Testis (tissue), 3 donors: ENCODE data around the gene SAMD4B. TPM values are rescaled to one million over a fixed set of nuclear protein-coding genes. Genes with fewer than 3 reads are reported as not detected.

Experiments used
- DNase-seq: peaks from one replicate; pipeline ENCODE4 v3.0.0-alpha.2; 2019
- H3K27ac ChIP-seq, 2 donors: fragments of 200-600 bp; sonication (generic); one replicate each; pipeline ENCODE4 v1.5.1; 2019
- H3K27me3 ChIP-seq: fragments of 200-600 bp; sonication (generic); one replicate; pipeline ENCODE4 v1.5.1; 2019
- H3K36me3 ChIP-seq: fragments of 200-600 bp; sonication (generic); one replicate; pipeline ENCODE4 v1.5.1; 2017; ENCODE audit warnings: low read depth; ENCODE audit errors: missing control alignments
- H3K4me1 ChIP-seq: fragments of 200-600 bp; sonication (generic); one replicate; pipeline ENCODE4 v1.5.1; 2019
- H3K4me3 ChIP-seq, 2 donors: fragments of 200-600 bp; sonication (generic); one replicate each; pipeline ENCODE4 v1.5.1; 2017 to 2019
- H3K9me3 ChIP-seq: fragments of 200-600 bp; sonication (generic); one replicate; pipeline ENCODE4 v1.5.1; 2017
- POLR2A ChIP-seq: fragments of 450-650 bp; IDR thresholded peaks from one replicate; pipeline ENCODE4 v1.6.1; 2017; ENCODE audit warnings: antibody characterized with exemption, mild to moderate bottlenecking, moderate library complexity
- WGBS, 2 donors: methylation state at CpG; one replicate each; pipeline ENCODE4 v1.1.5; 2018; 5-methylcytosine and 5-hydroxymethylcytosine counted together
- intact Hi-C: fragments of 100-400 bp; cut with DNase I; formaldehyde crosslinking; loops from one replicate; pipeline ENCODE4 v1.15.1; 2023; ENCODE audit warnings: low total_unique reads
- polyA plus RNA-seq: library from polyadenylated mRNA; stranded (reverse); fragments of 350-450 nt; fragmentation: Illumina TruSeq; extraction: RNeasy Lipid Tissue Mini Kit (QIAGEN cat#74804); gene quantifications from one replicate; pipeline ENCODE4 v1.2.3, GENCODE V29; 2014; ENCODE audit warnings: low read depth, low replicate concordance; ENCODE audit not compliant: insufficient read depth
- total RNA-seq, 2 donors: library from RNA; depleted of rRNA; stranded (reverse); fragments of >200 nt; gene quantifications; one replicate each; pipeline ENCODE4 v1.2.3, GENCODE V29; 2016
- TF ChIP-seq, protein P1 (sequence below), 3 experiments: fragments of 450-650 bp in 2 of 3; fragments of 200-600 bp in 1 of 3; sonication (generic) in 1 of 3; IDR thresholded peaks; one replicate each; pipeline ENCODE4 v1.5.1; 2016 to 2019; ENCODE audit warnings: antibody characterized with exemption in 3 of 3, mild to moderate bottlenecking in 2 of 3, moderate library complexity in 1 of 3

Gene SAMD4B
- total and polyA plus RNA-seq, 3 donors from 2014 or later: 159 to 276 (median 228) TPM

DNA sequence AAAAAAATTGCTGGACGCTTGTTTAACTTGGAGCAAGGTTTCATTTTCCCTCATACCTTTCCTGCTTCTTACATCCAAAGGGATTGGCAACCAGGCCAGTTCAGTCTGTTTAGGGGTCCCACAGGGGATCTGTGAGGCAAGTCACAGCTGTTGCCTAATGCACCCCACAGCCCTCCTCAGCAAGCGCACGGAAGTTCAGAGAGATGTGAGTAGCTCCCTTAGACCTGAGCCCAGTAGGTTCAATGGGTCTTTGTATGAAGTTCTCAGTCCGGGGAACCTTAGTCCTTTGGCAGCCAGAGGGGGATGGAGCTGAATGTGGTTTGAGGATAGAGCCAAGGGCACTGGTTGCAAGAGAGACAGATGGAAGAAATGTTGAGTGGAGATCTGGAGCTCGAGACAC lies 13.0 kb downstream of the SAMD4B start:
- Histone ChIP-seq H3K27ac (no peak overlapping the region), H3K4me1 (peaks cover 14% of the 10 kb centered on the region), H3K9me3 (no peaks in the 10 kb centered on the region), H3K4me3 (no peak overlapping the region), H3K27me3 (no peaks in the 10 kb centered on the region), H3K36me3 (no peaks in the 10 kb centered on the region)
- intact Hi-C loops: no loop called here
- DNase-seq: no peak
- TF ChIP-seq, protein P1, sequence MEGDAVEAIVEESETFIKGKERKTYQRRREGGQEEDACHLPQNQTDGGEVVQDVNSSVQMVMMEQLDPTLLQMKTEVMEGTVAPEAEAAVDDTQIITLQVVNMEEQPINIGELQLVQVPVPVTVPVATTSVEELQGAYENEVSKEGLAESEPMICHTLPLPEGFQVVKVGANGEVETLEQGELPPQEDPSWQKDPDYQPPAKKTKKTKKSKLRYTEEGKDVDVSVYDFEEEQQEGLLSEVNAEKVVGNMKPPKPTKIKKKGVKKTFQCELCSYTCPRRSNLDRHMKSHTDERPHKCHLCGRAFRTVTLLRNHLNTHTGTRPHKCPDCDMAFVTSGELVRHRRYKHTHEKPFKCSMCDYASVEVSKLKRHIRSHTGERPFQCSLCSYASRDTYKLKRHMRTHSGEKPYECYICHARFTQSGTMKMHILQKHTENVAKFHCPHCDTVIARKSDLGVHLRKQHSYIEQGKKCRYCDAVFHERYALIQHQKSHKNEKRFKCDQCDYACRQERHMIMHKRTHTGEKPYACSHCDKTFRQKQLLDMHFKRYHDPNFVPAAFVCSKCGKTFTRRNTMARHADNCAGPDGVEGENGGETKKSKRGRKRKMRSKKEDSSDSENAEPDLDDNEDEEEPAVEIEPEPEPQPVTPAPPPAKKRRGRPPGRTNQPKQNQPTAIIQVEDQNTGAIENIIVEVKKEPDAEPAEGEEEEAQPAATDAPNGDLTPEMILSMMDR (IDR thresholded peaks at IDR 0.05): no peak
- no peak for TF ChIP-seq POLR2A
- 93 to 96% methylated on average over 5 of the region's 5 CpGs for WGBS, 2 donors

DNA sequence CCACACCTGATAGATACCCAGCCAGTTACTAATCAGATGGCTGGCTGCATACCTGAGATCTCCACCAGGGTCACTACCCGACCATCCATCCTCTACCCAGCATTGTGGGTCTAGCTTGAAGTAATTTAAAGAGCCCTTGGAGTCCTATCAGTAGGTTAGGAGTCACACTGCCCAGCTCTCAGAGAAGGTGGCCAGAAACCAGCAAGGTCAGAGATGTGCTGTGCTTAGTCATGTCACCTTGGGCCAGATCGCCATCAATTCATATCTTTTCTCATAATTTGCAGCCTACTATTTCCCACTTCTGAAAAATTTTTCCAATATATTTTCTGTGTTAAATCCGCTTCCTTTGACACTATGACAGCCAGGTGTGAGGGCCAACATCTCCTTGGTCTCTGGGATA lies 13.9 kb downstream of the SAMD4B start:
- Histone ChIP-seq H3K4me3 (no peak overlapping the region), H3K9me3 (no peaks in the 10 kb centered on the region), H3K4me1 (peaks cover 14% of the 10 kb centered on the region), H3K27me3 (no peaks in the 10 kb centered on the region), H3K36me3 (no peaks in the 10 kb centered on the region), H3K27ac (no peak overlapping the region)
- 80 to 90% methylated on average over 3 of the region's 3 CpGs for WGBS, 2 donors
- intact Hi-C loops: no loop called here
- TF ChIP-seq, protein P1 (IDR thresholded peaks at IDR 0.05): no peak
- no peak for TF ChIP-seq POLR2A
- no peak for DNase-seq

DNA sequence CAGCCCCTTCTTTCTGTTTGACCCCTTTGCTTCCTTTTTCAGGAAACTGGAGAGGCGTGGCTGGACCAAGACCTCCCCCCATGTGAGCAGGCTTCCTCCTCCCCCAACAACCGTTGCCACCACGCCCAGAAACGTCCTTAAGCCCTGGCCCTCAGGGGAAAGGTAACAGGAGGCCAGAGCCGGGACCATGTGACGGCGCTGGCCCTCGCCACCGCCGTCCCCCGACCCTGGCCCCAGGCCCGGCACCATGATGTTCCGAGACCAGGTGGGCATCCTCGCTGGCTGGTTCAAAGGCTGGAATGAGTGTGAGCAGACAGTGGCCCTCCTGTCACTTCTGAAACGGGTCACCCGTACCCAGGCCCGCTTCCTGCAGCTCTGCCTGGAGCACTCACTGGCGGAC lies 14.4 kb downstream of the SAMD4B start:
- H3K9me3 ChIP-seq: no peaks in the 10 kb centered on the region
- H3K36me3 ChIP-seq: no peaks in the 10 kb centered on the region
- H3K4me3 ChIP-seq: no peak overlapping the region

DNA sequence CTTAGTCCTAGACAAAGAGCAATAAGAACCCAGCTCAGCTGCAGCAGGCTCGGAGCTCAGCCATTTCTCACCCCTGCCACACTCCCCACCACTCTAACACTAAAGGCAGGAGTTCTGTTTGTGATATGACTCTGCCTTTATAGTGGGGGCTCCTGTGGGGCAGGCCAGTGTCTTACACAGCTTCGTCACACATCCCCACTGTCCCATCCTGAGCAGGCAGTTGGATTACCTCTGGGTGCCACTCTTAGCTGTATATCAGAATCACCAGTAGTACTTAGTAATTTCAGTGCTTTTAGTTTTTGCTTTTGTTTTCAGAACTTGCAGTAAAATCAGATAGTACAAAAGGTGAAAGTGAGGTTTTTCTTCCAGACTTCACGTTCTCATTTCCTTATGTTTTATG lies 16.8 kb downstream of the SAMD4B start:
- H3K27ac ChIP-seq: no peak overlapping the region
- peaks cover 12% of the 10 kb centered on the region for H3K4me1 ChIP-seq
- TF ChIP-seq, protein P1 (IDR thresholded peaks at IDR 0.05): no peak
- TF ChIP-seq POLR2A: no peak
- H3K4me3 ChIP-seq: no peak overlapping the region
- whole genome bisulfite sequencing, 2 donors: 93 to 94% methylated on average over 3 of the region's 3 CpGs
- H3K27me3 ChIP-seq: no peaks in the 10 kb centered on the region
- DNase-seq: no peak
- H3K36me3 ChIP-seq: no peaks in the 10 kb centered on the region
- no peaks in the 10 kb centered on the region for H3K9me3 ChIP-seq
- intact Hi-C loops: no loop called here

More for the DNA sequence above, 14.4 kb downstream of the SAMD4B start:
- Histone ChIP-seq H3K27me3 (no peaks in the 10 kb centered on the region), H3K27ac (no peak overlapping the region), H3K4me1 (peaks cover 9% of the 10 kb centered on the region)
- 81 to 92% methylated on average over 13 to 18 of the region's 18 CpGs for WGBS, 2 donors
- intact Hi-C loops: no loop called here
- TF ChIP-seq POLR2A: no peak
- TF ChIP-seq, protein P1 (IDR thresholded peaks at IDR 0.05): no peak
- no peak for DNase-seq

DNA sequence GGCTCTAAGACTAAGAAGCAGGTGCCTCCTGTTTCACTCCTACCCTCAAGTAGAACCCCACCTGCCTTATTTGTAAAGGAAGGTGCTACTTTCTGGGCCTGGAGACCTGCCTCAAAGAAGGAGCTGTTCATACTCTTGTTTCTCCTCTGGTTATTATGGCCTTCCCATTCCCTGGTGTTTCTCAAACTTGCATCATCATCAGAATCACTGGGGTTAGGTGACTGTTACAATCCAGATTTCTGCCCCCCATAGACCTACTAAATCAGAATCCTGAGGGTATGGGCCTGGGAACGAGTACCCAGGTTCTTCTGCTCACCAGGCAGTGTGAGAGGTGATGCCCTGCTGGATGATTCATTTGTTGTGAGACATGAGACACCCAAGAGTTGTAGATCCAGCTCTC lies 18.4 kb downstream of the SAMD4B start:
- no peak overlapping the region for H3K27ac ChIP-seq
- TF ChIP-seq POLR2A: no peak
- TF ChIP-seq, protein P1 (IDR thresholded peaks at IDR 0.05): no peak
- peaks cover 17% of the 10 kb centered on the region for H3K4me1 ChIP-seq
- no peaks in the 10 kb centered on the region for H3K27me3 ChIP-seq
- DNase-seq: no peak
- intact Hi-C loops: no loop called here
- 73 to 78% methylated on average over 1 of the region's 1 CpG for WGBS, 2 donors
- H3K36me3 ChIP-seq: no peaks in the 10 kb centered on the region
- H3K9me3 ChIP-seq: no peaks in the 10 kb centered on the region
- no peak overlapping the region for H3K4me3 ChIP-seq
